Nephron progenitor cell (in vitro differentiated cells): ENCODE data around the gene SDK1.
A peak's percentile ranks its signal among the peaks of the same experiment; 100 is the strongest.

Source experiments
- DNase-seq: peaks from one replicate; pipeline ENCODE4 v3.0.0; 2021
- H3K27ac Mint-ChIP-seq: 2 replicates; pipeline ENCODE4 v1.8.0; 2021; ENCODE audit warnings: mild to moderate bottlenecking, moderate library complexity, mixed read lengths
- H3K27me3 Mint-ChIP-seq: 2 replicates; pipeline ENCODE4 v1.8.0; 2021; ENCODE audit warnings: mild to moderate bottlenecking, low read depth, mixed read lengths; ENCODE audit not compliant: poor library complexity
- H3K36me3 Mint-ChIP-seq: 2 replicates; pipeline ENCODE4 v1.8.0; 2021; ENCODE audit warnings: low read depth, mixed read lengths
- H3K4me1 Mint-ChIP-seq: 2 replicates; pipeline ENCODE4 v1.8.0; 2021; ENCODE audit warnings: mixed read lengths
- H3K4me3 Mint-ChIP-seq: 2 replicates; pipeline ENCODE4 v1.8.0; 2021; ENCODE audit warnings: mild to moderate bottlenecking, moderate library complexity, mixed read lengths
- H3K9me3 Mint-ChIP-seq: 2 replicates; pipeline ENCODE4 v1.8.0; 2021; ENCODE audit warnings: mild to moderate bottlenecking, moderate library complexity, mixed read lengths
- TF ChIP-seq, protein P1 (sequence below): fragments of 200-600 bp; sonication (generic); IDR thresholded peaks from 2 replicates; pipeline ENCODE4 v1.5.0; 2021; ENCODE audit warnings: antibody characterized with exemption

The SDK1 gene

DNA sequence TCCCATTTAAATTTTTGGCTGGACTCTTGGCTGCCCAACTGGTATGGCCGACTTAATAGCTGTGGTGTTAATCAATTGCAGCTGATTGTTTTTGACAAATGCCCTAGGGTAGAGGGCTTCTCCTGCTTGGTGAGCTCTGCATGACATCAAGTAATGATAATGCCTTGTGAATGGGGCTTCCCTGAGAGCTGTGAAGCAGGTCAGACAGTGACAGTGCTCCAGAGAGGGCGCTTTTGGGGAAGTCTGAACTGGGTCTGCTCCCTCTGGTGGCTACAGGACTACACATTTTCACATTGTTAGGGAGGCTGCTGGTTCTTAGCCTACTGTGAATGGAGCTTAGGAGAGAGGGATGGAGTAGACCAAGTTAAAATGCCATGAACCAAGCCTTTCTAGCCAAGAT, 98.8 kb downstream of the SDK1 start:
- DNase-seq = peak; percentile 10

DNA sequence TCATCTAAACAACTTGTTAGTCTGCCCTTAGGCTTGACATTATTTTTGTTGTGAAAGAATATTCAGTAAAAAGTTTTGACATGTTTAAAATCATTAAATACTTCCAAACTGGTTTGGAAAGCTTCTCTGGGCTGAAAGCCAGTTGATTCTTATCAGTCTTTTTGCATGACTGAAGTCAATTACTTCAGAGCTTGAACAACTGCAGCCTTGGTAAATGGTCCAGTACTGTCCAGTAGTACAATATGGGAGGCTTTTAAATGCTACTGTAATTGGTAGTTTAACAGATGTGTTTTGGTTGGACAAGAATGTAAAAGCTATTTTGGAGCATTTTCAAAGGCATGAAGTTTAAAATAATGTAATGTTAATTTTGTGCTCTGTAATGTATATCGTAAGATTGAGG, 103.4 kb downstream of the SDK1 start:
- Mint-ChIP-seq H3K4me1 (peaks cover 8% of the 10 kb centered on the region), H3K27me3 (peaks cover 2% of the 10 kb centered on the region), H3K27ac (no peak overlapping the region), H3K4me3 (no peak overlapping the region), H3K9me3 (peaks cover 4% of the 10 kb centered on the region), H3K36me3 (no peaks in the 10 kb centered on the region)
- TF ChIP-seq, protein P1, sequence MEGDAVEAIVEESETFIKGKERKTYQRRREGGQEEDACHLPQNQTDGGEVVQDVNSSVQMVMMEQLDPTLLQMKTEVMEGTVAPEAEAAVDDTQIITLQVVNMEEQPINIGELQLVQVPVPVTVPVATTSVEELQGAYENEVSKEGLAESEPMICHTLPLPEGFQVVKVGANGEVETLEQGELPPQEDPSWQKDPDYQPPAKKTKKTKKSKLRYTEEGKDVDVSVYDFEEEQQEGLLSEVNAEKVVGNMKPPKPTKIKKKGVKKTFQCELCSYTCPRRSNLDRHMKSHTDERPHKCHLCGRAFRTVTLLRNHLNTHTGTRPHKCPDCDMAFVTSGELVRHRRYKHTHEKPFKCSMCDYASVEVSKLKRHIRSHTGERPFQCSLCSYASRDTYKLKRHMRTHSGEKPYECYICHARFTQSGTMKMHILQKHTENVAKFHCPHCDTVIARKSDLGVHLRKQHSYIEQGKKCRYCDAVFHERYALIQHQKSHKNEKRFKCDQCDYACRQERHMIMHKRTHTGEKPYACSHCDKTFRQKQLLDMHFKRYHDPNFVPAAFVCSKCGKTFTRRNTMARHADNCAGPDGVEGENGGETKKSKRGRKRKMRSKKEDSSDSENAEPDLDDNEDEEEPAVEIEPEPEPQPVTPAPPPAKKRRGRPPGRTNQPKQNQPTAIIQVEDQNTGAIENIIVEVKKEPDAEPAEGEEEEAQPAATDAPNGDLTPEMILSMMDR = no peak
- no peak for DNase-seq

More for the DNA sequence above, 98.8 kb downstream of the SDK1 start:
- Mint-ChIP-seq H3K27ac (no peak overlapping the region), H3K27me3 (no peaks in the 10 kb centered on the region), H3K4me1 (no peaks in the 10 kb centered on the region), H3K9me3 (peaks cover 47% of the 10 kb centered on the region), H3K36me3 (peaks cover 17% of the 10 kb centered on the region), H3K4me3 (no peak overlapping the region)
- TF ChIP-seq, protein P1 = no peak

DNA sequence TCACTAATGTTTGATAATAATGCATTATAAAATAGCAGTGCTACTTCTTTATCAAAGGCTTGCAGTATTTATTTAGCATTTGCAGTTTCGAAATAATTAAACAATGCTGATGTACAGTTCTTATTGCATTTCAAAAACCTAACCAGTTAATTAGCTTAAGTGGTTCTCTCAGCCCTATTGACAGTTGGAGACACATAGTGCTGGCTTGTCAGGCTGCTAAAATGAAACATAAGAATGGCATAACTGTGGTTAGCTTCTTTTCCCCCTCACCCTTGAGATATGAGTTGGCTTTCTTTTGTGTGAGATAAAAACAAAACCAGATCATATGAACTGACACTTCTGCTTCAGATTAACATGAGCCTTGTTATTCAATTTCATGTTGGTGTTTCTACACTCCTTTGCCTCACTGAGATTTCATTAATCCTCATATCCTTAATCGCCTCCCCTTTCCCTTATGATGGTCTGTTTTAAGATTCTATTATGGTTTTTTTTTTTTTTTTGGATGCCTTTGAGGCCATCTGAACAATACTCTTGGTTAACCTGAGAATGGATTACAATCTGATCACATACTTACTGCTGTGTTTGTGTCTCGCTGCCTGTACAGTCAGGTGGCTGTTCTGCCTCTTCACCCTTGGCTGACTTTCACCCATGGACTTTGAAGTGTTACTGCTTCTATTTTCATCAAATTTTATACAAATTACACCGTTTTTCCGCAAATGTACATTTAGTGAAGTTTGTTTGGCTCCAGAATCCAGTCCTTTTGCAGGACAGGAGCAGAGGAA, 108.0 kb downstream of the SDK1 start:
- peaks cover 8% of the 10 kb centered on the region for H3K4me1 Mint-ChIP-seq
- no peaks in the 10 kb centered on the region for H3K9me3 Mint-ChIP-seq
- no peak overlapping the region for H3K4me3 Mint-ChIP-seq
- TF ChIP-seq, protein P1 = no peak
- peaks cover 5% of the 10 kb centered on the region for H3K27me3 Mint-ChIP-seq
- no peaks in the 10 kb centered on the region for H3K36me3 Mint-ChIP-seq
- DNase-seq = no peak
- H3K27ac Mint-ChIP-seq = no peak overlapping the region

GRCh38 chr7:3412871-3413270, 111.8 kb downstream of the SDK1 start:
- Mint-ChIP-seq H3K27ac (no peak overlapping the region), H3K36me3 (no peaks in the 10 kb centered on the region), H3K27me3 (peaks cover 3% of the 10 kb centered on the region), H3K4me1 (peaks cover 14% of the 10 kb centered on the region), H3K4me3 (no peak overlapping the region), H3K9me3 (no peaks in the 10 kb centered on the region)
- DNase-seq = no peak
- TF ChIP-seq, protein P1 = no peak

GRCh38 chr7:3415861-3416312, 114.8 kb downstream of the SDK1 start:
- H3K27me3 Mint-ChIP-seq = peaks cover 3% of the 10 kb centered on the region
- peaks cover 14% of the 10 kb centered on the region for H3K4me1 Mint-ChIP-seq
- no peaks in the 10 kb centered on the region for H3K36me3 Mint-ChIP-seq
- H3K9me3 Mint-ChIP-seq = no peaks in the 10 kb centered on the region
- TF ChIP-seq, protein P1 = no peak
- no peak overlapping the region for H3K27ac Mint-ChIP-seq
- no peak for DNase-seq
- no peak overlapping the region for H3K4me3 Mint-ChIP-seq

DNA sequence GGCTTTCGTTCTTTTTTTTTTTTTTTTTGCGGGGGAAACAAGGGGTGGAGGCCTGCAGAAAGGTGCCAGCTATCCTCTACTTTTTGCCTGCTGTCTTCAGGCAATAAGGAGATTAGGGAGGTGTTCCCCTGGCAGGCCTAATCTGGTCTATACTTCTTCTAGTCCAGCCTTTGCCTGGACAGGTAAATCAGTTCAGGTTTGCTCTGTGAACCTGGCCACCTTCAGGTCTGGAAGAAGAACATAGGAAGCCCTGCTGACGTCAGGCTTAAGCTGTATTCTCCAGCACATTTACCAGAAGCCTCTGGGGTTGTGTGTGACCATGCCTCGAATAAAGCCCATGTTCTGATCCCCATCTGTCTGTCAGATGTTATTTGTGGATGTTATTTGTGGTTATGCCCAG, 115.4 kb downstream of the SDK1 start:
- Mint-ChIP-seq H3K36me3 (no peaks in the 10 kb centered on the region), H3K9me3 (peaks cover 1% of the 10 kb centered on the region), H3K27me3 (peaks cover 3% of the 10 kb centered on the region), H3K27ac (no peak overlapping the region), H3K4me3 (no peak overlapping the region), H3K4me1 (peaks cover 14% of the 10 kb centered on the region)
- TF ChIP-seq, protein P1 = no peak
- DNase-seq = no peak
